HEK293 (cell line): ENCODE data around the gene MED16.

ENCODE experiments used
- CTCF ChIP-seq: fragments of 450-650 bp; formaldehyde crosslinking; IDR thresholded peaks from 2 replicates; pipeline ENCODE4 v1.5.1; 2016; ENCODE audit warnings: missing biosample characterization, missing genetic modification characterization
- HOXA7 ChIP-seq: sonication (generic); formaldehyde crosslinking; IDR thresholded peaks from 2 replicates; pipeline ENCODE4 v1.8.1; 2022; ENCODE audit warnings: missing genetic modification reagents, borderline replicate concordance
- PATZ1 ChIP-seq: fragments of 450-650 bp; formaldehyde crosslinking; IDR thresholded peaks from 2 replicates; pipeline ENCODE4 v1.5.1; 2016; ENCODE audit warnings: missing biosample characterization, missing genetic modification characterization
- ZFP3 ChIP-seq: fragments of 450-650 bp; formaldehyde crosslinking; IDR thresholded peaks from 2 replicates; pipeline ENCODE4 v1.5.1; 2016; ENCODE audit warnings: low read depth, missing biosample characterization, missing genetic modification characterization
- ZNF18 ChIP-seq: fragments of 450-650 bp; formaldehyde crosslinking; IDR thresholded peaks from 2 replicates; pipeline ENCODE4 v1.5.1; 2016; ENCODE audit warnings: missing biosample characterization, missing genetic modification characterization
- ZNF24 ChIP-seq: fragments of 450-650 bp; formaldehyde crosslinking; IDR thresholded peaks from 2 replicates; pipeline ENCODE4 v1.5.1; 2016; ENCODE audit warnings: missing biosample characterization, missing genetic modification characterization
- ZNF280D ChIP-seq: fragments of 450-650 bp; formaldehyde crosslinking; IDR thresholded peaks from 2 replicates; pipeline ENCODE4 v1.5.1; 2016; ENCODE audit warnings: missing biosample characterization, missing genetic modification characterization
- ZNF521 ChIP-seq: fragments of 450-650 bp; formaldehyde crosslinking; IDR thresholded peaks from 2 replicates; pipeline ENCODE4 v1.5.1; 2017; ENCODE audit warnings: missing biosample characterization, mild to moderate bottlenecking, missing genetic modification characterization
- ZNF580 ChIP-seq: fragments of 450-650 bp; formaldehyde crosslinking; IDR thresholded peaks from 2 replicates; pipeline ENCODE4 v1.5.1; 2016; ENCODE audit warnings: missing biosample characterization, missing genetic modification characterization
- ZNF670 ChIP-seq: fragments of 450-650 bp; formaldehyde crosslinking; IDR thresholded peaks from 2 replicates; pipeline ENCODE4 v1.5.1; 2016; ENCODE audit warnings: missing biosample characterization, missing genetic modification characterization, low read depth

- TF ChIP-seq CTCF (no peak), ZNF18 (tag by site-specific recombination) (no peak), ZFP3 (no peak), ZNF24 (tag by site-specific recombination) (no peak), ZNF670 (tag by site-specific recombination) (no peak), PATZ1 (tag by site-specific recombination) (no peak), ZNF580 (no peak), ZNF521 (no peak), ZNF280D (tag by site-specific recombination) (no peak), HOXA7 (CRISPR knock-in tag) (no peak)
Measured at GRCh38 chr19:853014-853585, 39.9 kb downstream of the MED16 start.
